ENCODE results near the gene KCND2.

The KCND2 gene

GRCh38 chr7:120395526-120396019 is 122.6 kb downstream of the KCND2 start:
- Histone ChIP-seq H3K4me2 (ENCODE audit: insufficient read depth, low read length, poor library complexity, severe bottlenecking) (no peak overlapping the region), H3K9me3 (replicated peaks in 1 of 2; ENCODE audit: control insufficient read depth in 2 of 2, insufficient read depth in 1 of 2, low read depth in 1 of 2, low read length in 2 of 2) (no peaks in the 10 kb centered on the region), H3K27me3 (ENCODE audit: control insufficient read depth in 3 of 3, insufficient read depth in 3 of 3, low read depth in 1 of 3, low read length in 3 of 3) (no peaks in the 10 kb centered on the region), H3K4ac (ENCODE audit: low read length) (no peak overlapping the region), H2BK5ac (ENCODE audit: low read length) (no peak overlapping the region), H2AFZ (ENCODE audit: low read length) (no peak overlapping the region), H3K36me3 (replicated peaks in 1 of 2; ENCODE audit: control insufficient read depth in 2 of 2, insufficient read depth in 2 of 2, low read length in 2 of 2) (no peaks in the 10 kb centered on the region), H3K18ac (ENCODE audit: low read length) (no peak overlapping the region), H2BK120ac (ENCODE audit: low read depth, low read length) (no peak overlapping the region), H3K23ac (ENCODE audit: low read depth, low read length, poor library complexity) (no peak overlapping the region), H2BK12ac (ENCODE audit: low read length) (no peak overlapping the region), H4K8ac (ENCODE audit: low read depth, low read length) (no peak overlapping the region), H2AK5ac (ENCODE audit: low read depth, low read length) (no peak overlapping the region), H3K14ac (ENCODE audit: low read length) (no peak overlapping the region), H3K4me1 (ENCODE audit: control insufficient read depth in 2 of 2, insufficient read depth in 1 of 2, low read depth in 1 of 2, low read length in 2 of 2) (no peaks in the 10 kb centered on the region), H3K9ac (ENCODE audit: low read depth, low read length, poor library complexity) (no peak overlapping the region), H3K4me3 (ENCODE audit: low read length in 2 of 2) (no peak overlapping the region), H2BK15ac (ENCODE audit: low read length) (no peak overlapping the region), H3K79me1 (ENCODE audit: low read depth, low read length) (no peaks in the 10 kb centered on the region), H3K27ac (replicated peaks; ENCODE audit: low read length) (no peak overlapping the region), H4K91ac (ENCODE audit: low read depth, low read length, poor library complexity) (no peak overlapping the region)
- DNase-seq (ENCODE audit: low spot score) = no peak
- WGBS, 2 donors (ENCODE audit: extremely low coverage in 2 of 2, insufficient read length in 2 of 2, insufficient replicate concordance in 1 of 2) = no CpG with 5 or more reads among the region's 3 CpGs

- Histone ChIP-seq H3K18ac (ENCODE audit: low read length) (no peak overlapping the region), H3K4me1 (ENCODE audit: control insufficient read depth in 2 of 2, insufficient read depth in 1 of 2, low read depth in 1 of 2, low read length in 2 of 2) (no peaks in the 10 kb centered on the region)
- no CpG with 5 or more reads among the region's 3 CpGs for WGBS, 2 donors (ENCODE audit: extremely low coverage in 2 of 2, insufficient read length in 2 of 2, insufficient replicate concordance in 1 of 2)
These were observed 125.5 kb downstream of the KCND2 start for GRCh38 chr7:120398284-120399000.

GRCh38 chr7:120400806-120401455 is 128.0 kb downstream of the KCND2 start:
- Histone ChIP-seq H3K36me3 (replicated peaks in 1 of 2; ENCODE audit: control insufficient read depth in 2 of 2, insufficient read depth in 2 of 2, low read length in 2 of 2) (no peaks in the 10 kb centered on the region), H3K79me1 (ENCODE audit: low read depth, low read length) (no peaks in the 10 kb centered on the region), H2AK5ac (ENCODE audit: low read depth, low read length) (no peak overlapping the region), H3K27me3 (ENCODE audit: control insufficient read depth in 3 of 3, insufficient read depth in 3 of 3, low read depth in 1 of 3, low read length in 3 of 3) (no peaks in the 10 kb centered on the region), H3K14ac (ENCODE audit: low read length) (no peak overlapping the region), H4K91ac (ENCODE audit: low read depth, low read length, poor library complexity) (no peak overlapping the region), H3K4me1 (ENCODE audit: control insufficient read depth in 2 of 2, insufficient read depth in 1 of 2, low read depth in 1 of 2, low read length in 2 of 2) (no peaks in the 10 kb centered on the region), H3K27ac (replicated peaks; ENCODE audit: low read length) (no peak overlapping the region), H3K4me2 (ENCODE audit: insufficient read depth, low read length, poor library complexity, severe bottlenecking) (no peak overlapping the region), H2BK5ac (ENCODE audit: low read length) (no peak overlapping the region), H2BK15ac (ENCODE audit: low read length) (no peak overlapping the region), H2AFZ (ENCODE audit: low read length) (no peak overlapping the region), H3K23ac (ENCODE audit: low read depth, low read length, poor library complexity) (no peak overlapping the region), H3K4me3 (ENCODE audit: low read length in 2 of 2) (no peak overlapping the region), H2BK120ac (ENCODE audit: low read depth, low read length) (no peak overlapping the region), H4K8ac (ENCODE audit: low read depth, low read length) (no peak overlapping the region), H3K4ac (ENCODE audit: low read length) (no peak overlapping the region), H2BK12ac (ENCODE audit: low read length) (no peak overlapping the region), H3K9ac (ENCODE audit: low read depth, low read length, poor library complexity) (no peak overlapping the region), H3K18ac (ENCODE audit: low read length) (no peak overlapping the region), H3K9me3 (replicated peaks in 1 of 2; ENCODE audit: control insufficient read depth in 2 of 2, insufficient read depth in 1 of 2, low read depth in 1 of 2, low read length in 2 of 2) (no peaks in the 10 kb centered on the region)
- WGBS, 2 donors (ENCODE audit: extremely low coverage in 2 of 2, insufficient read length in 2 of 2, insufficient replicate concordance in 1 of 2) = no CpG with 5 or more reads among the region's 2 CpGs
- DNase-seq (ENCODE audit: low spot score) = no peak

More at GRCh38 chr7:120398284-120399000, 125.5 kb downstream of the KCND2 start:
- no peak overlapping the region for H3K14ac ChIP-seq (ENCODE audit: low read length)
- no peak overlapping the region for H2BK15ac ChIP-seq (ENCODE audit: low read length)
- no peak overlapping the region for H3K23ac ChIP-seq (ENCODE audit: low read depth, low read length, poor library complexity)
- H2BK5ac ChIP-seq (ENCODE audit: low read length) = no peak overlapping the region
- H3K9ac ChIP-seq (ENCODE audit: low read depth, low read length, poor library complexity) = no peak overlapping the region
- DNase-seq (ENCODE audit: low spot score) = no peak
- H3K4ac ChIP-seq (ENCODE audit: low read length) = no peak overlapping the region
- H3K36me3 ChIP-seq (replicated peaks in 1 of 2; ENCODE audit: control insufficient read depth in 2 of 2, insufficient read depth in 2 of 2, low read length in 2 of 2) = no peaks in the 10 kb centered on the region
- H3K4me3 ChIP-seq (ENCODE audit: low read length in 2 of 2) = no peak overlapping the region
- no peak overlapping the region for H2AFZ ChIP-seq (ENCODE audit: low read length)
- H2BK120ac ChIP-seq (ENCODE audit: low read depth, low read length) = no peak overlapping the region
- H3K79me1 ChIP-seq (ENCODE audit: low read depth, low read length) = no peaks in the 10 kb centered on the region
- H2AK5ac ChIP-seq (ENCODE audit: low read depth, low read length) = no peak overlapping the region
- H3K4me2 ChIP-seq (ENCODE audit: insufficient read depth, low read length, poor library complexity, severe bottlenecking) = no peak overlapping the region
- H3K27ac ChIP-seq (replicated peaks; ENCODE audit: low read length) = no peak overlapping the region
- no peak overlapping the region for H4K91ac ChIP-seq (ENCODE audit: low read depth, low read length, poor library complexity)
- H3K9me3 ChIP-seq (replicated peaks in 1 of 2; ENCODE audit: control insufficient read depth in 2 of 2, insufficient read depth in 1 of 2, low read depth in 1 of 2, low read length in 2 of 2) = no peaks in the 10 kb centered on the region
- no peak overlapping the region for H2BK12ac ChIP-seq (ENCODE audit: low read length)
- H3K27me3 ChIP-seq (ENCODE audit: control insufficient read depth in 3 of 3, insufficient read depth in 3 of 3, low read depth in 1 of 3, low read length in 3 of 3) = no peaks in the 10 kb centered on the region
- no peak overlapping the region for H4K8ac ChIP-seq (ENCODE audit: low read depth, low read length)

GRCh38 chr7:120402079-120402767 is 129.2 kb downstream of the KCND2 start:
- Histone ChIP-seq H3K4me3 (ENCODE audit: low read length in 2 of 2) (no peak overlapping the region), H3K79me1 (ENCODE audit: low read depth, low read length) (no peaks in the 10 kb centered on the region), H3K14ac (ENCODE audit: low read length) (no peak overlapping the region), H2BK120ac (ENCODE audit: low read depth, low read length) (no peak overlapping the region), H3K4ac (ENCODE audit: low read length) (no peak overlapping the region), H2AK5ac (ENCODE audit: low read depth, low read length) (no peak overlapping the region), H2BK15ac (ENCODE audit: low read length) (no peak overlapping the region), H3K27me3 (ENCODE audit: control insufficient read depth in 3 of 3, insufficient read depth in 3 of 3, low read depth in 1 of 3, low read length in 3 of 3) (no peaks in the 10 kb centered on the region), H3K18ac (ENCODE audit: low read length) (no peak overlapping the region), H2BK5ac (ENCODE audit: low read length) (no peak overlapping the region), H2AFZ (ENCODE audit: low read length) (peak overlapping the region; percentile 61), H4K91ac (ENCODE audit: low read depth, low read length, poor library complexity) (no peak overlapping the region), H3K36me3 (replicated peaks in 1 of 2; ENCODE audit: control insufficient read depth in 2 of 2, insufficient read depth in 2 of 2, low read length in 2 of 2) (no peaks in the 10 kb centered on the region), H2BK12ac (ENCODE audit: low read length) (no peak overlapping the region), H3K4me2 (ENCODE audit: insufficient read depth, low read length, poor library complexity, severe bottlenecking) (no peak overlapping the region), H4K8ac (ENCODE audit: low read depth, low read length) (no peak overlapping the region), H3K9ac (ENCODE audit: low read depth, low read length, poor library complexity) (no peak overlapping the region), H3K9me3 (replicated peaks in 1 of 2; ENCODE audit: control insufficient read depth in 2 of 2, insufficient read depth in 1 of 2, low read depth in 1 of 2, low read length in 2 of 2) (no peaks in the 10 kb centered on the region), H3K4me1 (ENCODE audit: control insufficient read depth in 2 of 2, insufficient read depth in 1 of 2, low read depth in 1 of 2, low read length in 2 of 2) (no peaks in the 10 kb centered on the region), H3K27ac (replicated peaks; ENCODE audit: low read length) (no peak overlapping the region), H3K23ac (ENCODE audit: low read depth, low read length, poor library complexity) (no peak overlapping the region)
- DNase-seq (ENCODE audit: low spot score) = no peak
- WGBS, 2 donors (ENCODE audit: extremely low coverage in 2 of 2, insufficient read length in 2 of 2, insufficient replicate concordance in 1 of 2) = no CpG with 5 or more reads among the region's 4 CpGs

Data from neuronal stem cell (in vitro differentiated cells).